H9 (cell line): ENCODE measurements around the gene DIP2C. TPM values are rescaled to one million over a fixed set of nuclear protein-coding genes. Genes with fewer than 3 reads are reported as not detected.

ENCODE experiments used
- DNase-seq: peaks from one replicate; pipeline ENCODE4 v3.0.0-alpha.2; 2017
- H2AFZ ChIP-seq: one replicate; pipeline ENCODE4 v1.6.1; 2013; ENCODE audit warnings: mild to moderate bottlenecking, low read length, control low read depth, moderate library complexity
- H2AK5ac ChIP-seq: 2 replicates; pipeline ENCODE4 v1.6.1; 2013; ENCODE audit warnings: low read length, control low read depth, mixed read lengths; ENCODE audit not compliant: insufficient read length
- H2BK120ac ChIP-seq: one replicate; pipeline ENCODE4 v1.6.1; 2013; ENCODE audit warnings: low read depth, mild to moderate bottlenecking, low read length, control low read depth, inconsistent platforms; ENCODE audit not compliant: poor library complexity, severe bottlenecking
- H2BK12ac ChIP-seq: 2 replicates; pipeline ENCODE4 v1.6.1; 2013; ENCODE audit warnings: low read length, control low read depth, mixed read lengths, low read depth; ENCODE audit not compliant: insufficient read length
- H2BK15ac ChIP-seq: 2 replicates; pipeline ENCODE4 v1.6.1; 2013; ENCODE audit warnings: low read depth, low read length, control low read depth
- H2BK20ac ChIP-seq: one replicate; pipeline ENCODE4 v1.6.1; 2013; ENCODE audit warnings: low read depth, mild to moderate bottlenecking, low read length, control low read depth, inconsistent platforms; ENCODE audit not compliant: poor library complexity, severe bottlenecking
- H2BK5ac ChIP-seq: 2 replicates; pipeline ENCODE4 v1.6.1; 2013; ENCODE audit warnings: low read length, control low read depth, mixed read lengths; ENCODE audit not compliant: insufficient read length
- H3K14ac ChIP-seq: 2 replicates; pipeline ENCODE4 v1.6.1; 2013; ENCODE audit warnings: low read length, control low read depth; ENCODE audit not compliant: insufficient read depth
- H3K18ac ChIP-seq: 2 replicates; pipeline ENCODE4 v1.6.1; 2013; ENCODE audit warnings: low read depth, mild to moderate bottlenecking, mixed read lengths, low read length, control low read depth; ENCODE audit not compliant: insufficient read length
- H3K23ac ChIP-seq: 2 replicates; pipeline ENCODE4 v1.6.1; 2013; ENCODE audit warnings: low read length, control low read depth, mixed read lengths, low read depth; ENCODE audit not compliant: insufficient read length
- H3K23me2 ChIP-seq: 2 replicates; pipeline ENCODE4 v1.6.1; 2013; ENCODE audit warnings: low read depth, mild to moderate bottlenecking, mixed read lengths, low read length, control low read depth; ENCODE audit not compliant: insufficient read length, poor library complexity, severe bottlenecking
- H3K27ac ChIP-seq: 2 replicates; pipeline ENCODE4 v1.5.1; 2013; ENCODE audit warnings: low read length, control low read depth, mixed read lengths, low read depth; ENCODE audit not compliant: insufficient read length
- H3K27me3 ChIP-seq: 2 replicates; pipeline ENCODE4 v1.6.1; 2013; ENCODE audit warnings: low read length, control low read depth, inconsistent platforms; ENCODE audit not compliant: insufficient read depth
- H3K4ac ChIP-seq: 2 replicates; pipeline ENCODE4 v1.6.1; 2013; ENCODE audit warnings: low read depth, mild to moderate bottlenecking, control low read depth, inconsistent platforms, low read length, moderate library complexity
- H3K4me1 ChIP-seq: 2 replicates; pipeline ENCODE4 v1.6.1; 2013; ENCODE audit warnings: low read length, control low read depth, inconsistent platforms; ENCODE audit not compliant: insufficient read depth
- H3K4me2 ChIP-seq: 2 replicates; pipeline ENCODE4 v1.6.1; 2013; ENCODE audit warnings: low read length, control low read depth, mixed read lengths; ENCODE audit not compliant: insufficient read length, insufficient read depth
- H3K56ac ChIP-seq: 2 replicates; pipeline ENCODE4 v1.6.1; 2013; ENCODE audit warnings: low read depth, mild to moderate bottlenecking, mixed read lengths, low read length, control low read depth; ENCODE audit not compliant: insufficient read length
- H3K79me1 ChIP-seq: 2 replicates; pipeline ENCODE4 v1.6.1; 2013; ENCODE audit warnings: low read depth, mild to moderate bottlenecking, moderate library complexity, low read length, control low read depth, inconsistent platforms; ENCODE audit not compliant: insufficient read depth, poor library complexity, severe bottlenecking
- H3K79me2 ChIP-seq: 2 replicates; pipeline ENCODE4 v1.6.1; 2013; ENCODE audit warnings: low read length, control low read depth, inconsistent platforms; ENCODE audit not compliant: insufficient read depth
- H3K9ac ChIP-seq: 2 replicates; pipeline ENCODE4 v1.6.1; 2013; ENCODE audit warnings: low read length, control low read depth, mixed read lengths; ENCODE audit not compliant: insufficient read length; ENCODE audit errors: extremely low read depth
- H3K9me3 ChIP-seq: one replicate; pipeline ENCODE4 v1.6.1; 2013; ENCODE audit warnings: low read depth, low read length, inconsistent platforms; ENCODE audit not compliant: control insufficient read depth
- H3T11ph ChIP-seq: one replicate; pipeline ENCODE4 v1.6.1; 2013; ENCODE audit warnings: mild to moderate bottlenecking, low read length, control low read depth, inconsistent platforms
- H4K20me1 ChIP-seq: one replicate; pipeline ENCODE4 v1.6.1; 2013; ENCODE audit not compliant: control insufficient read depth, insufficient read length, insufficient read depth
- H4K5ac ChIP-seq: 2 replicates; pipeline ENCODE4 v1.6.1; 2013; ENCODE audit warnings: low read depth, mild to moderate bottlenecking, mixed read lengths, low read length, control low read depth; ENCODE audit not compliant: insufficient read length
- H4K8ac ChIP-seq: replicated peaks from 2 replicates; pipeline ENCODE4 v1.6.1; 2013; ENCODE audit warnings: low read length, control low read depth, mixed read lengths, low read depth; ENCODE audit not compliant: insufficient read length
- H4K91ac ChIP-seq: 2 replicates; pipeline ENCODE4 v1.6.1; 2013; ENCODE audit warnings: low read depth, mild to moderate bottlenecking, moderate library complexity, mixed read lengths, low read length, control low read depth; ENCODE audit not compliant: insufficient read length
- H3K27ac Mint-ChIP-seq, 3 experiments: 2 replicates in 2 of 3; 3 replicates in 1 of 3; pipeline ENCODE4 v1.8.0; 2020 to 2021; ENCODE audit warnings: mixed read lengths in 3 of 3, mild to moderate bottlenecking in 1 of 3, moderate library complexity in 1 of 3
- H3K27me3 Mint-ChIP-seq: 2 replicates; pipeline ENCODE4 v1.8.0; 2021; ENCODE audit warnings: low read depth, mild to moderate bottlenecking, moderate library complexity, mixed read lengths
- H3K36me3 Mint-ChIP-seq, 3 experiments: 2 replicates in 2 of 3; 3 replicates in 1 of 3; pipeline ENCODE4 v1.8.0; 2020 to 2021; ENCODE audit warnings: low read depth in 3 of 3, mixed read lengths in 3 of 3; ENCODE audit not compliant: insufficient read depth in 1 of 3
- H3K4me1 Mint-ChIP-seq, 2 experiments: 2 replicates each; pipeline ENCODE4 v1.8.0; 2020; ENCODE audit warnings: mixed read lengths in 2 of 2
- H3K4me3 Mint-ChIP-seq, 2 experiments: 2 replicates in 1 of 2; 3 replicates in 1 of 2; pipeline ENCODE4 v1.8.0; 2020 to 2021; ENCODE audit warnings: mild to moderate bottlenecking in 2 of 2, mixed read lengths in 2 of 2, moderate library complexity in 1 of 2
- H3K9me3 Mint-ChIP-seq, 2 experiments: 2 replicates in 1 of 2; 3 replicates in 1 of 2; pipeline ENCODE4 v1.8.0; 2020; ENCODE audit warnings: mild to moderate bottlenecking in 2 of 2, mixed read lengths in 2 of 2, moderate library complexity in 1 of 2
- CTCF ChIP-seq: fragments of 200-600 bp; sonication (generic); conservative IDR thresholded peaks from 3 replicates; pipeline ENCODE4 v1.8.0; 2021; ENCODE audit warnings: antibody characterized with exemption, mild to moderate bottlenecking
- WGBS: extraction: QIAGEN DNeasy Blood & Tissue Kit; methylation state at CpG from one replicate; pipeline ENCODE4 v1.1.7; 2013; ENCODE audit warnings: missing lambda C conversion rate, low lambda C conversion rate, mixed read lengths; ENCODE audit not compliant: insufficient read length; ENCODE audit errors: extremely low coverage; 5-methylcytosine and 5-hydroxymethylcytosine counted together
- total RNA-seq: library from RNA; stranded (reverse); gene quantifications from 2 replicates; pipeline ENCODE4 v1.2.1, GENCODE V29; 2021

The DIP2C gene
- total RNA-seq, 1 experiment from 2014 or later = 7.9 TPM

- no peaks in the 10 kb centered on the region for H3K79me1 ChIP-seq
- H4K91ac ChIP-seq = no peak overlapping the region
- no peak overlapping the region for H3K27ac ChIP-seq
- no peak overlapping the region for H2AFZ ChIP-seq
- no peak overlapping the region for H3K4ac ChIP-seq
- no peak overlapping the region for H3K14ac ChIP-seq
- no peak for DNase-seq
- no peak overlapping the region for H2BK5ac ChIP-seq
- no peak overlapping the region for H4K5ac ChIP-seq
- no peak overlapping the region for H2AK5ac ChIP-seq
- no peaks in the 10 kb centered on the region for H3K27me3 ChIP-seq
- TF ChIP-seq CTCF = no peak
- no peaks in the 10 kb centered on the region; the same call in 1 of the 2 replicates for H3K4me1 ChIP-seq
- H3K9me3 Mint-ChIP-seq = no peaks in the 10 kb centered on the region; a peak in 1 of 5 replicates
- WGBS = no CpG with 5 or more reads among the region's 24 CpGs
- H4K20me1 ChIP-seq = no peaks in the 10 kb centered on the region
- no peak overlapping the region for H2BK20ac ChIP-seq
- H3K4me1 Mint-ChIP-seq = peaks cover 7 to 13% of the 10 kb centered on the region in 2 experiments
- no peak overlapping the region for H4K8ac ChIP-seq
- H3K56ac ChIP-seq = no peak overlapping the region
- H3K9ac ChIP-seq = no peak overlapping the region
- H3K4me3 Mint-ChIP-seq = no peak overlapping the region
- no peak overlapping the region for H2BK120ac ChIP-seq
- H3K27ac Mint-ChIP-seq = peak overlapping the region in 2 of 3 experiments; percentile 25 to 33; a peak in 3 of 7 replicates
- no peak overlapping the region for H3K18ac ChIP-seq
- no peaks in the 10 kb centered on the region for H3K27me3 Mint-ChIP-seq
- H3T11ph ChIP-seq = no peak overlapping the region
- no peak overlapping the region for H2BK12ac ChIP-seq
- no peaks in the 10 kb centered on the region for H3K23me2 ChIP-seq
- H3K23ac ChIP-seq = no peak overlapping the region
- H3K4me2 ChIP-seq = no peak overlapping the region
- no peaks in the 10 kb centered on the region; a peak in 1 of 7 replicates for H3K36me3 Mint-ChIP-seq
- H3K9me3 ChIP-seq = no peaks in the 10 kb centered on the region
- H3K79me2 ChIP-seq = no peaks in the 10 kb centered on the region
- H2BK15ac ChIP-seq = no peak overlapping the region
Measured at GRCh38 chr10:452512-453426, 236.7 kb downstream of the DIP2C start.
